ENCODE data around the gene TAGLN. TPM values are rescaled to one million over a fixed set of nuclear protein-coding genes. Genes with fewer than 3 reads are reported as not detected.

TAGLN gene
- total RNA-seq, 6 experiments from 2014 or later = 1,668 to 2,517 (median 1,780) TPM

GRCh38 chr11:117159892-117160291 is 39.3 kb upstream of the TAGLN start:
- Mint-ChIP-seq H3K27me3 (ENCODE audit: insufficient read depth) (no peaks in the 10 kb centered on the region), H3K27ac (no peak overlapping the region; the same call in 1 of the 2 replicates), H3K36me3 (ENCODE audit: low read depth) (peaks cover 22% of the 10 kb centered on the region), H3K4me3 (no peak overlapping the region), H3K9me3 (no peaks in the 10 kb centered on the region), H3K4me1 (ENCODE audit: low read depth) (peaks cover 5% of the 10 kb centered on the region)
- no peak for DNase-seq
- TF ChIP-seq, protein P1, sequence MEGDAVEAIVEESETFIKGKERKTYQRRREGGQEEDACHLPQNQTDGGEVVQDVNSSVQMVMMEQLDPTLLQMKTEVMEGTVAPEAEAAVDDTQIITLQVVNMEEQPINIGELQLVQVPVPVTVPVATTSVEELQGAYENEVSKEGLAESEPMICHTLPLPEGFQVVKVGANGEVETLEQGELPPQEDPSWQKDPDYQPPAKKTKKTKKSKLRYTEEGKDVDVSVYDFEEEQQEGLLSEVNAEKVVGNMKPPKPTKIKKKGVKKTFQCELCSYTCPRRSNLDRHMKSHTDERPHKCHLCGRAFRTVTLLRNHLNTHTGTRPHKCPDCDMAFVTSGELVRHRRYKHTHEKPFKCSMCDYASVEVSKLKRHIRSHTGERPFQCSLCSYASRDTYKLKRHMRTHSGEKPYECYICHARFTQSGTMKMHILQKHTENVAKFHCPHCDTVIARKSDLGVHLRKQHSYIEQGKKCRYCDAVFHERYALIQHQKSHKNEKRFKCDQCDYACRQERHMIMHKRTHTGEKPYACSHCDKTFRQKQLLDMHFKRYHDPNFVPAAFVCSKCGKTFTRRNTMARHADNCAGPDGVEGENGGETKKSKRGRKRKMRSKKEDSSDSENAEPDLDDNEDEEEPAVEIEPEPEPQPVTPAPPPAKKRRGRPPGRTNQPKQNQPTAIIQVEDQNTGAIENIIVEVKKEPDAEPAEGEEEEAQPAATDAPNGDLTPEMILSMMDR (IDR thresholded peaks at IDR 0.05) = no peak

- TF ChIP-seq, protein P1 (IDR thresholded peaks at IDR 0.05) = no peak
- Mint-ChIP-seq H3K4me3 (no peak overlapping the region), H3K36me3 (ENCODE audit: low read depth) (peaks cover 29% of the 10 kb centered on the region), H3K27me3 (ENCODE audit: insufficient read depth) (no peaks in the 10 kb centered on the region), H3K27ac (no peak overlapping the region), H3K4me1 (ENCODE audit: low read depth) (peaks cover 11% of the 10 kb centered on the region), H3K9me3 (no peaks in the 10 kb centered on the region)
- DNase-seq = no peak
Measured at GRCh38 chr11:117160826-117161225, 38.3 kb upstream of the TAGLN start.

DNA sequence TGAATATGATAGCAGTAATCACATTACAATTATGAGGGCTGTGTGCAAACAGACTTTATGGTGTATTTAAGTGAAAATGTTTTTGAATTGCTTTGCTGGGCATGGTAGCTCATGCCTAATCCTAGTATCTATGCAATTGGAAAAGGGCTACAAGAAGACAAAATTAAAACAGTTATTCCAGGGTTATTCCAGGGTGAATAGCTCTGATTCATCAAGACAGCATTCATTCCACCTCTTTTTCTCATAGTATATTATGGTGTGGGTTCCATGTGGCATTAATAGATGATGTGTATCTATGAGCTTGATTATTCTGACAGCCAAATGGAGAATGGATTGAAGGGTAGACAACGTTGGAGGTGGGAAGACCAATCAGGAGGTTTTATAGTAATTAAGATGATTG is 32.7 kb upstream of the TAGLN start:
- no peak overlapping the region for H3K4me3 Mint-ChIP-seq
- DNase-seq = peak; percentile 33
- peaks cover 24% of the 10 kb centered on the region for H3K4me1 Mint-ChIP-seq (ENCODE audit: low read depth)
- TF ChIP-seq, protein P1 (IDR thresholded peaks at IDR 0.05) = no peak
- H3K9me3 Mint-ChIP-seq = no peaks in the 10 kb centered on the region
- no peaks in the 10 kb centered on the region for H3K27me3 Mint-ChIP-seq (ENCODE audit: insufficient read depth)
- H3K27ac Mint-ChIP-seq = peak overlapping the region; percentile 44
- peaks cover 50% of the 10 kb centered on the region for H3K36me3 Mint-ChIP-seq (ENCODE audit: low read depth)

DNA sequence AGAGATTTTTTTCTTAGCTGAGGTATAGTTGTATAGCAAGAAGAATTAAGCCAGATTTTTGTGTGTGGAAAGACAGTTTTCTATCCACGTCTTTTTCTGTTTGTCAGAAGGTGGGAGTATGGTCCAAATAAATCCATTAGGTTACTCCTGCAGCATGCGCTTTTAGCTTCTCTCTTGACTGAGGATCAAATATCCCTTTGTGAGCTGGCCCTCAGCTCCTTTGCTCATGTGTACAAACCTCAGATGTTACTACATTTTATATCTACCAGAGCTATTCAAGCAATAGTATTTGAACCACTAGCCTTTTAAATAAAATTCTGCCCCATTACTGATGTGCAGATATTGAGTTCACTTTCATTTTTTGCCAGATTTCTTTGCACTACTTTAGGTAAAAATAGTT is 29.4 kb upstream of the TAGLN start:
- no peak for DNase-seq
- Mint-ChIP-seq H3K27ac (no peak overlapping the region), H3K4me3 (no peak overlapping the region), H3K27me3 (ENCODE audit: insufficient read depth) (peaks cover 8% of the 10 kb centered on the region; the same call in 1 of the 2 replicates), H3K9me3 (no peaks in the 10 kb centered on the region), H3K4me1 (ENCODE audit: low read depth) (peaks cover 34% of the 10 kb centered on the region), H3K36me3 (ENCODE audit: low read depth) (peaks cover 46% of the 10 kb centered on the region)
- TF ChIP-seq, protein P1 (IDR thresholded peaks at IDR 0.05) = no peak

DNA sequence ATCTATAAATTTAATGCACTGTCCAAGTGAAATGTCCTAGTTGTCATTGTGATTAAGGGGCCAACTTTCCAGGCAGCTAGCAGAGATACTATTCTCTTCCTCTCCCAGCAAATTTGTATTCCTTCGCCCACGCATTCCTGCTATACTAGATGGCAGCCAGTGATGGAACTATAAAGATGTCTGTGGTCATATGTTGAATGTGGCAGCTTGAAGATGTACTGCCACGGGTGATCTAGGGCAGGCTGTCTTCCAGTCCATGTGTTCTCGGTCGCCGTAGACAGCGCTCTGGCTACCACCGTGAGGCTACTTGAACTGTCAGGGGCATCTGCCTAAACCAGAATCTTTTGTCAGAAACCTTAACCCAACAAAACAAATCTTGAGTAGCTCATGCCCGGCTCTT is 29.0 kb upstream of the TAGLN start:
- Mint-ChIP-seq H3K4me3 (no peak overlapping the region), H3K27ac (no peak overlapping the region), H3K36me3 (ENCODE audit: low read depth) (peaks cover 44% of the 10 kb centered on the region), H3K27me3 (ENCODE audit: insufficient read depth) (peaks cover 8% of the 10 kb centered on the region; the same call in 1 of the 2 replicates), H3K4me1 (ENCODE audit: low read depth) (peaks cover 33% of the 10 kb centered on the region), H3K9me3 (no peaks in the 10 kb centered on the region)
- no peak for DNase-seq
- TF ChIP-seq, protein P1 (IDR thresholded peaks at IDR 0.05) = no peak

- Mint-ChIP-seq H3K9me3 (no peaks in the 10 kb centered on the region), H3K27me3 (ENCODE audit: insufficient read depth) (peaks cover 8% of the 10 kb centered on the region; the same call in 1 of the 2 replicates), H3K27ac (no peak overlapping the region; the same call in 1 of the 2 replicates), H3K36me3 (ENCODE audit: low read depth) (peaks cover 38% of the 10 kb centered on the region), H3K4me3 (no peak overlapping the region), H3K4me1 (ENCODE audit: low read depth) (peaks cover 25% of the 10 kb centered on the region)
- TF ChIP-seq, protein P1 (IDR thresholded peaks at IDR 0.05) = no peak
- no peak for DNase-seq
Measured at GRCh38 chr11:117171007-117171403, 28.2 kb upstream of the TAGLN start.
